ENCODE measurements around the gene EDN1.

The EDN1 gene

DNA sequence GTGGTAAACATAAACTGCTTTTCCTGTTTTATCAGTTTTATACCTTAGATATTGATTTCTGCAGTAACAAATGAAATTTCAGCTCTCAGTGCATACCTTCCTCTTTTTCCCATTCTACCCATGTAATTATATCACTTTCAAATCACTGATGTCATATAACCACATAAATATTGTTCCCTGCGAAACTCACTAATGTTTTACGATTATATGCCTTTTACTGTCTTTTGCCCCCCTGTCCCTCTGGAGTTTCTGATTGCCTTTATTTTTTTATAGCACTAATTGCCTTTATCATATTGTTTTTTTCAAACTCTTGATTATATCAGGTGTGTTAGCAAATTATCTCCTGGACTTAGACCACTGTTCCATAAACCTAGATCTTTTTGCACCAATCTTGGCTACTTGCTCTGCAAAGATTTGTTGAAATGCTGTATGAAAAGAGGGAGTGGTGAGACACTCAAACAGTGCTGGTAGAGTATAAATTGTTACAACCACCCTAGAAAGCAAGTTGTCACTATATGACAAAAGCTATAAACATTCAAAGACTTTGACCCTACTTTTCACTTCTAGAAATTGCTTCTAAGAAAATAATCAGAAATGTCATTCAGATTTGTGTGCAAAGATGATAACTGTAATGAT lies 29.6 kb upstream of the EDN1 start:
- in situ Hi-C loops (cut with HindIII; ENCODE audit: low pct_unique_long_range_greater_than_20kb, low sequenced_read_pairs), result no loop called here

DNA sequence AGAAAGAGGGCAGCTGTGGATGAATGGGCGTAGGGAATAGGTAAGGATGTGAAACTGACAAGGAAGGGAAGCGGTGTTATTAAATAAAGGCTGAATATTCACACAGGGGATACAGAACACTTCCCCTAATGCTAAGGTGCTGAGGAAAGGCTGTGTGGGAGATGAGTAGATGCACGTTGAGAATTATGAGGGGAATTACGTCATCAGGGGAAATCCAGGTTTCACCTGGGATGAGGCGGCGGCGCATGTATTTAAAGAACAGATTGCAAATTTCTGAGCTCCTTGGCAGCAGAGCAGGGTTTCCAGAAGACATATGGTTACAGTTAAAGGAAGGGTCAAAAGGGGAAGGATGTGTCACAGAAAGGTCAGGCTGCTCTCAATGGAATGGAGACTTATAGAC lies 28.7 kb upstream of the EDN1 start:
- no peak for DNase-seq (ENCODE audit: low read depth in 1 of 2, low spot score in 1 of 2)
- no peak for TF ChIP-seq JUND (IDR thresholded peaks at IDR 0.05; ENCODE audit: low read depth)

More for the DNA sequence above, 29.6 kb upstream of the EDN1 start:
- no peak for DNase-seq (ENCODE audit: low read depth in 1 of 2, low spot score in 1 of 2)
- no peak for TF ChIP-seq JUND (IDR thresholded peaks at IDR 0.05; ENCODE audit: low read depth)

DNA sequence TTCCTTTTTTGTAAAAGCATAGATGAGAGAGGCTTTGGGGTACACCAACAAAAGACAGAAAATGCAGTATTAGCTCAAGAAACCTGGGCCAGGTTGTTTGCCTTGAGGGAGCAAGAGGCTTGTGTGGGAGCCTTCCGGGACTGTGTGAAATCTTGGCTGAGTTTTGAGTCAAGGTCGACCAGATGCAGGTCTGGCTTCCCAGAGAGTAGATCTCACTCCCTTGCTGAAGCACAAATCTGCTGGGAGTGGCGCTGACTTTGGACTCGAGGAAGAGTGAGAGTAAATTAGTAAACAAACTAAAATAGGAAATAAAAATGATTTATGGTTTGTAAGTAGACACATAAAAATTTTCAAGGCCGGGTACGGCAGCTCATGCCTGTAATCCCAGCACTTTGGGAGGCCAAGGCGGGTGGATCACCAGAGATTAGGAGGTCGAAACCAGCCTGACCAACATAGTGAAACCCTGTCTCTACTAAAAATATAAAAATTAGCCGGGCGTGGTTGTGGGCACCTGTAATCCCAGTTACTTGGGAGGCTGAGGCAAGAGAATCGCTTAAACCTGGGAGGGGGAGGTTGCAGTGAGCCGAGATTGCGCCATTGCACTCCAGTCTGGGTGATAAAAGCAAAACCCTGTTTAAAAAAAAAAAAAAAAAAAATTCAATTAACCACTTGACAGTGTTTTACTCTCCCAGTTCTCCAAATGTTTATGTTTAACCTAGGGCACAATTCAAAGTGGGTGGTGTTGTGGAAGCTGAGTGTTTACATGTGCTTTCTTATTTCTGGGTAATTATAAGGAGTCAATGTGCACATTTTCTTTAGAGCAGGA lies 27.7 kb upstream of the EDN1 start:
- in situ Hi-C loops (cut with HindIII; ENCODE audit: low pct_unique_long_range_greater_than_20kb, low sequenced_read_pairs), result no loop called here

More for the DNA sequence above, 28.7 kb upstream of the EDN1 start:
- in situ Hi-C loops (cut with HindIII; ENCODE audit: low pct_unique_long_range_greater_than_20kb, low sequenced_read_pairs), result no loop called here

GRCh38 chr6:12263403-12263802 lies 26.8 kb upstream of the EDN1 start:
- in situ Hi-C loops (cut with HindIII; ENCODE audit: low pct_unique_long_range_greater_than_20kb, low sequenced_read_pairs), result no loop called here
- DNase-seq (ENCODE audit: low read depth in 1 of 2, low spot score in 1 of 2), result no peak
- TF ChIP-seq JUND (IDR thresholded peaks at IDR 0.05; ENCODE audit: low read depth), result no peak

More for the DNA sequence above, 27.7 kb upstream of the EDN1 start:
- TF ChIP-seq JUND (IDR thresholded peaks at IDR 0.05; ENCODE audit: low read depth), result no peak
- no peak for DNase-seq (ENCODE audit: low read depth in 1 of 2, low spot score in 1 of 2)

DNA sequence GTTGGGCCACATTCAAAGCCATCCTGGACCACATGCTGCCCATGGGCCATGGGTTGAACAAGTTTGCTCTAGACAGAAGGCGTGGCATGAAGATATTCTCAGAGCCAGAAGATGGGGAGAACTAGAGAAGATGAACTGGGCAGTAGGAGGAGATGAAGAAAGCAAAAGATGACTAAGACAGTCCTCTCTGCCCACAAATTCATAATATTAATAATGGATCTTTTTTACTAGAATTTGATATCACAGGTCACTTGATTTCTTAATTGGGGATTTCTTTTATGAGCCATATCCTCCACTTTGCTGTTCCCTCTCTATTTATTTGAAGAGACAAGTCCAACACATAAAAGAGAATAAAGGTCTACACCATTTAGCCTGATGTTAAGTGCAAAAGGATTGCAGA lies 25.5 kb upstream of the EDN1 start:
- no peak for TF ChIP-seq JUND (IDR thresholded peaks at IDR 0.05; ENCODE audit: low read depth)
- DNase-seq (ENCODE audit: low read depth in 1 of 2, low spot score in 1 of 2), result no peak
- in situ Hi-C loops (cut with HindIII; ENCODE audit: low pct_unique_long_range_greater_than_20kb, low sequenced_read_pairs), result no loop called here

- DNase-seq (ENCODE audit: low read depth in 1 of 2, low spot score in 1 of 2), result no peak
These were observed 24.9 kb upstream of the EDN1 start for GRCh38 chr6:12265296-12265695.

DNA sequence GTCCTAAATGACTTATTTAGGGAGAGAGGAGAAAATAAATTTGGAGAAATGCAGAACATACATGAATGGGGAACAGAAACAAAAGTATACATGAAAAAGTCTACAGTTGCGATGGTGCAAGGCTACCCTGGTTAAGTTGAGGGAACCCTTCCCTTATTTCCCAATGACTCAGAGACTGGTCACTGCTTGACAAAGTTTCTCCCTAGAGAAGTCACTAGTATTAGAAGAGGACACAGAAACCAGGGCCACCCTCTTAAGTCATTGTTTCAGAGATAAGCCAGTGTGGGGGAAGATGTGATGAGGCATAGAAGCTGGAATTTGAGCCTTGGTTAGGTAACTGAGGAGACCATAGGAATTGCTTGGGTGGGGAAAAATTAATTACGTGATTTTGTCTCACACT lies 24.4 kb upstream of the EDN1 start:
- no peak for DNase-seq (ENCODE audit: low read depth in 1 of 2, low spot score in 1 of 2)
- in situ Hi-C loops (cut with HindIII; ENCODE audit: low pct_unique_long_range_greater_than_20kb, low sequenced_read_pairs), result no loop called here
- TF ChIP-seq JUND (IDR thresholded peaks at IDR 0.05; ENCODE audit: low read depth), result no peak

More at GRCh38 chr6:12265296-12265695, 24.9 kb upstream of the EDN1 start:
- TF ChIP-seq JUND (IDR thresholded peaks at IDR 0.05; ENCODE audit: low read depth), result no peak
- in situ Hi-C loops (cut with HindIII; ENCODE audit: low pct_unique_long_range_greater_than_20kb, low sequenced_read_pairs), result no loop called here

DNA sequence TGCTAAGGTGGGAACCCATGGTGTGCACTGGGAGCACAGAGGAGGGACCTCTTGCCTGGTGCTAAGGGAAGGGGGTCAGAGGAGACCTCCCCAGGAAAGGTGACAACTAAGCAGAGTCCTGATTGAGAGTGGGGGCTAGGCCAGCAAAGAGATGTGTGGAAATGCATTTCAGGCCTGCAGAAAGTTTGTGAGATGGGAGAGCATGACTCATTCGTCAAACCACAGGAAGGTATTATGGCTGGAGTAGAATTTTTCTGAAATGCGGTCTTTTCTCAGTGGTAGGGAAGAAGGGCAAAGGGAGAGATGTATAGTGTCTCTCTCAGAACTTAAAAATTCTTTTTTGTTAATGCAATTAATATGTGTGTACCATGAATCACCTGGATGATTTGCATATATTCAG lies 23.6 kb upstream of the EDN1 start:
- no peak for DNase-seq (ENCODE audit: low read depth in 1 of 2, low spot score in 1 of 2)
- no peak for TF ChIP-seq JUND (IDR thresholded peaks at IDR 0.05; ENCODE audit: low read depth)
- in situ Hi-C loops (cut with HindIII; ENCODE audit: low pct_unique_long_range_greater_than_20kb, low sequenced_read_pairs), result no loop called here

- no peak for DNase-seq (ENCODE audit: low read depth in 1 of 2, low spot score in 1 of 2)
These were observed 21.1 kb upstream of the EDN1 start for GRCh38 chr6:12269110-12269509.

DNA sequence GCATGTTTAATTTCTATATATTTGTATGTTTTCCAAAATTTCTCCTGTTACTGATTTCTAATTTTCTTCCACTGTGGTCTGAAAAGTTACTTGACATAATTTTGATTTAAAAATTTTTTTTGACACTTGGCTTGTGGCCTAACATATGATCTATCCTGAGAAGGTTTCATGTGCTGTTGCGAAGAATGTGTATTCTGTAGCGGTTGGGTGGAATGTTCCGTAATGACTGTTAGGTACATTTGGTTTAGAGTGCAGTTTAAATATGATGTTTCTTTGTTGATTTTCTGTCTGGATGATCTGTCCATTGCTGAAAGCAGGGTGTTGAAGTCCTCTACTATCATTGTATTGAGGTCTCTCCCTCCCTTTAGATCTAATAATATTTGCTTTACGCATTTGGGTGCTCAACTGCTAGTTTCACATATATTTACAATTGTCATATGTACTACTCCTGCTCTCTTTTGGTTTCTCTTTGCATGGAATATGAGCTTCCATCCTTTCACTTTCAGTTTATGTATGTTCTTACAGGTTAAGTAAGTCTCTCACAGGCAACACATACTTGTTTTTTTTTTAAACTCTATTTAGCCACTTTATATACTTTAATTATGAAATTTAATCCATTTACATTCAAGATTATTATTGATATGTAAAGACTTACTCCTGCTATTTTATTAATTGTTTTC lies 19.5 kb upstream of the EDN1 start:
- in situ Hi-C loops (cut with HindIII; ENCODE audit: low pct_unique_long_range_greater_than_20kb, low sequenced_read_pairs), result no loop called here
- no peak for TF ChIP-seq JUND (IDR thresholded peaks at IDR 0.05; ENCODE audit: low read depth)
- DNase-seq (ENCODE audit: low read depth in 1 of 2, low spot score in 1 of 2), result no peak

More at GRCh38 chr6:12269110-12269509, 21.1 kb upstream of the EDN1 start:
- in situ Hi-C loops (cut with HindIII; ENCODE audit: low pct_unique_long_range_greater_than_20kb, low sequenced_read_pairs), result no loop called here
- TF ChIP-seq JUND (IDR thresholded peaks at IDR 0.05; ENCODE audit: low read depth), result no peak

GRCh38 chr6:12271594-12271993 lies 18.6 kb upstream of the EDN1 start:
- in situ Hi-C loops (cut with HindIII; ENCODE audit: low pct_unique_long_range_greater_than_20kb, low sequenced_read_pairs), result no loop called here
- no peak for DNase-seq (ENCODE audit: low read depth in 1 of 2, low spot score in 1 of 2)
- no peak for TF ChIP-seq JUND (IDR thresholded peaks at IDR 0.05; ENCODE audit: low read depth)

DNA sequence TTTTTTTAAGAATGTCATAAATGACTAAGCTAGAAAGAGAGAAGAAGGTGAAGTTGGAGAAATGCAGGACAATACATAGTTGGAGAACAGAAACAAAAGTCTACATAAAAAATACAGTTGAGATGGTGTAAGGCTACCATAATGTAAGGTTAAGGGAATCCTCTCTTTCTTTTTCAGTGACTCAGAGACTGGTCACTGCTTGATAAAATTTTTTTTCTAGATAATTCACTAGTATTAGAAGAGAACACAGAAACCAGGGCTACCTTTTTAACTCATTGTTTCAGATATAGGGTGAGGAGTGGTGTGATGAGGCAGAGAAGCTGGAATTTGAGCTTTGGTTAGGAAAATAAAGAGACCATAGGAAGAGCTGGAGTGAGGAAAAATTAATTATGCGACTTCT lies 18.2 kb upstream of the EDN1 start:
- in situ Hi-C loops (cut with HindIII; ENCODE audit: low pct_unique_long_range_greater_than_20kb, low sequenced_read_pairs), result no loop called here
- TF ChIP-seq JUND (IDR thresholded peaks at IDR 0.05; ENCODE audit: low read depth), result no peak
- no peak for DNase-seq (ENCODE audit: low read depth in 1 of 2, low spot score in 1 of 2)

GRCh38 chr6:12275107-12275506 lies 15.1 kb upstream of the EDN1 start:
- in situ Hi-C loops (cut with HindIII; ENCODE audit: low pct_unique_long_range_greater_than_20kb, low sequenced_read_pairs), result no loop called here
- DNase-seq (ENCODE audit: low read depth in 1 of 2, low spot score in 1 of 2), result peak in 1 of 2 experiments; percentile 94
- TF ChIP-seq JUND (IDR thresholded peaks at IDR 0.05; ENCODE audit: low read depth), result peak; percentile 92

All from T47D (cell line).